H1 (cell line): Measurements from ENCODE around the gene ZDHHC11B. TPM values are rescaled to one million over a fixed set of nuclear protein-coding genes. Genes with fewer than 3 reads are reported as not detected.

Experiments
- CTCF ChIA-PET: fragments of 300-600 bp; sonication (Branson Sonifier 250); formaldehyde crosslinking; loops from one replicate; lab custom pipeline; 2021; ENCODE audit not compliant: partially characterized antibody; lab: Charles Lee
- POLR2A ChIA-PET: fragments of 300-600 bp; sonication (Branson Sonifier 250); formaldehyde crosslinking; loops from one replicate; lab custom pipeline; 2021; ENCODE audit warnings: inconsistent platforms; ENCODE audit not compliant: partially characterized antibody; lab: Charles Lee
- DNase-seq, 2 experiments: peaks; one replicate each; pipeline versions ENCODE4 v3.0.0 to v3.0.0-alpha.2; 2010 to 2022; ENCODE audit warnings: low spot score in 2 of 2, low read depth in 1 of 2, mixed read lengths in 1 of 2
- FAIRE-seq: peaks from 2 replicates; lab custom pipeline; 2011; peaks lifted over from hg19 to GRCh38; lab: Jason Lieb, UNC
- H2AFZ ChIP-seq: 2 replicates; pipeline ENCODE4 v1.8.1; 2012; ENCODE audit warnings: low read length, inconsistent platforms
- H2AK5ac ChIP-seq: 2 replicates; pipeline ENCODE4 v1.6.1; 2013; ENCODE audit warnings: low read depth, low read length
- H2BK120ac ChIP-seq: replicated peaks from 2 replicates; pipeline ENCODE3; 2013; ENCODE audit warnings: low read depth, low read length, inconsistent platforms
- H2BK12ac ChIP-seq: 2 replicates; pipeline ENCODE4 v1.6.1; 2013; ENCODE audit warnings: low read depth, low read length
- H2BK15ac ChIP-seq: 2 replicates; pipeline ENCODE4 v1.6.1; 2013; ENCODE audit warnings: low read length
- H2BK20ac ChIP-seq: 2 replicates; pipeline ENCODE4 v1.6.1; 2013; ENCODE audit warnings: low read length
- H2BK5ac ChIP-seq: 2 replicates; pipeline ENCODE4 v1.6.1; 2013; ENCODE audit warnings: low read depth, low read length
- H3K14ac ChIP-seq: 2 replicates; pipeline ENCODE4 v1.6.1; 2013; ENCODE audit warnings: inconsistent platforms; ENCODE audit not compliant: insufficient read length
- H3K18ac ChIP-seq: 2 replicates; pipeline ENCODE4 v1.6.1; 2013; ENCODE audit warnings: low read length; ENCODE audit errors: extremely low read depth
- H3K23ac ChIP-seq: 2 replicates; pipeline ENCODE4 v1.6.1; 2013; ENCODE audit warnings: inconsistent platforms; ENCODE audit not compliant: insufficient read length
- H3K23me2 ChIP-seq: 2 replicates; pipeline ENCODE4 v1.6.1; 2013; ENCODE audit warnings: low read depth, low read length
- H3K27ac ChIP-seq: 2 replicates; pipeline ENCODE4 v1.6.1; 2011; ENCODE audit warnings: low read depth, low read length, inconsistent platforms
- H3K27me3 ChIP-seq, 4 experiments: replicated peaks in 1 of 4; 1 replicate in 1 of 4; 2 replicates in 3 of 4; pipeline versions ENCODE4 v1.6.1 to v1.8.1; 2011 to 2013; ENCODE audit warnings: low read length in 3 of 4, mild to moderate bottlenecking in 3 of 4, inconsistent platforms in 2 of 4, mixed read lengths in 2 of 4, moderate library complexity in 1 of 4; ENCODE audit not compliant: control insufficient read depth in 3 of 4, insufficient read depth in 3 of 4; ENCODE audit errors: extremely low read depth in 1 of 4
- H3K36me3 ChIP-seq, 4 experiments: 2 replicates each; pipeline versions ENCODE4 v1.6.1 to v1.8.1; 2011 to 2013; ENCODE audit warnings: mild to moderate bottlenecking in 4 of 4, low read length in 3 of 4, moderate library complexity in 2 of 4, control low read depth in 1 of 4, inconsistent platforms in 1 of 4; ENCODE audit not compliant: insufficient read depth in 4 of 4, control insufficient read depth in 2 of 4
- H3K4ac ChIP-seq: replicated peaks from 2 replicates; pipeline ENCODE3; 2013; ENCODE audit warnings: low read length, low read depth, mixed read lengths, inconsistent platforms; ENCODE audit not compliant: insufficient read length
- H3K4me1 ChIP-seq, 4 experiments: replicated peaks in 1 of 4; 1 replicate in 1 of 4; 2 replicates in 3 of 4; pipeline versions ENCODE4 v1.6.1 to v1.8.1; 2011 to 2013; ENCODE audit warnings: low read length in 3 of 4, inconsistent platforms in 2 of 4, mixed read lengths in 1 of 4; ENCODE audit not compliant: insufficient read depth in 4 of 4, control insufficient read depth in 3 of 4
- H3K4me2 ChIP-seq, 2 experiments: 2 replicates each; pipeline versions ENCODE4 v1.6.1 to v1.8.1; 2011 to 2013; ENCODE audit warnings: low read depth in 2 of 2, low read length in 2 of 2, control low read depth in 1 of 2, inconsistent platforms in 1 of 2, mild to moderate bottlenecking in 1 of 2; ENCODE audit not compliant: insufficient read depth in 1 of 2
- H3K4me3 ChIP-seq, 4 experiments: fragments of 200-600, 300-600 bp in 1 of 4; sonication (generic), shearing (Covaris generic), sonication (Bioruptor Twin) in 1 of 4; 2 replicates each; pipeline versions ENCODE4 v1.5.1 to v1.8.1; 2011 to 2016; ENCODE audit warnings: low read length in 4 of 4, low read depth in 3 of 4, control low read depth in 2 of 4, inconsistent platforms in 2 of 4, mild to moderate bottlenecking in 2 of 4, mixed read lengths in 1 of 4, moderate library complexity in 1 of 4; ENCODE audit not compliant: insufficient read depth in 2 of 4; ENCODE audit errors: extremely low read depth in 1 of 4
- H3K56ac ChIP-seq: replicated peaks from 2 replicates; pipeline ENCODE3; 2013; ENCODE audit warnings: low read depth, mild to moderate bottlenecking, mixed read lengths, low read length, inconsistent platforms; ENCODE audit not compliant: insufficient read length
- H3K79me1 ChIP-seq: 2 replicates; pipeline ENCODE4 v1.6.1; 2013; ENCODE audit warnings: low read depth, low read length, control low read depth
- H3K79me2 ChIP-seq, 2 experiments: 2 replicates each; pipeline versions ENCODE4 v1.6.1 to v1.8.1; 2012 to 2013; ENCODE audit warnings: low read length in 2 of 2, mild to moderate bottlenecking in 2 of 2, inconsistent platforms in 1 of 2; ENCODE audit not compliant: insufficient read depth in 2 of 2, control insufficient read depth in 1 of 2
- H3K9ac ChIP-seq, 4 experiments: replicated peaks in 1 of 4; 1 replicate in 1 of 4; 2 replicates in 3 of 4; pipeline versions ENCODE4 v1.6.1 to v1.8.1; 2011 to 2013; ENCODE audit warnings: low read depth in 3 of 4, low read length in 3 of 4, control low read depth in 2 of 4, mild to moderate bottlenecking in 2 of 4, moderate library complexity in 2 of 4, inconsistent platforms in 1 of 4; ENCODE audit errors: extremely low read depth in 1 of 4
- H3K9me3 ChIP-seq, 2 experiments: 2 replicates each; pipeline versions ENCODE4 v1.6.1 to v1.8.1; 2012 to 2013; ENCODE audit warnings: mild to moderate bottlenecking in 2 of 2, moderate library complexity in 2 of 2, control low read depth in 1 of 2, inconsistent platforms in 1 of 2, low read depth in 1 of 2, low read length in 1 of 2, mixed read lengths in 1 of 2; ENCODE audit not compliant: insufficient read depth in 2 of 2
- H4K20me1 ChIP-seq, 2 experiments: replicated peaks in 1 of 2; 2 replicates each; pipeline versions ENCODE3 to v1.8.1; 2011 to 2013; ENCODE audit warnings: inconsistent platforms in 2 of 2, low read length in 2 of 2, mild to moderate bottlenecking in 1 of 2; ENCODE audit not compliant: insufficient read depth in 2 of 2, control insufficient read depth in 1 of 2
- H4K5ac ChIP-seq: 2 replicates; pipeline ENCODE4 v1.6.1; 2013; ENCODE audit warnings: low read length, low read depth, mixed read lengths, inconsistent platforms; ENCODE audit not compliant: insufficient read length
- H4K8ac ChIP-seq: 2 replicates; pipeline ENCODE4 v1.8.0; 2013; ENCODE audit warnings: mild to moderate bottlenecking, moderate library complexity, low read length, inconsistent platforms; ENCODE audit not compliant: insufficient read depth; ENCODE audit errors: extremely low read depth
- H4K91ac ChIP-seq: replicated peaks from 2 replicates; pipeline ENCODE3; 2013; ENCODE audit warnings: low read length, mixed read lengths, inconsistent platforms; ENCODE audit not compliant: insufficient read length
- ASH2L ChIP-seq: fragments of 200-600, 300-600 bp; sonication (generic); IDR thresholded peaks from one replicate; pipeline ENCODE4 v1.7.1; 2017; ENCODE audit warnings: low read length
- CBX8 ChIP-seq: fragments of 300-800, 300-1000 bp; sonication (generic); IDR thresholded peaks from 2 replicates; pipeline ENCODE4 v1.7.1; 2016; ENCODE audit warnings: low read depth, low read length, borderline replicate concordance
- CTBP2 ChIP-seq: IDR thresholded peaks from 2 replicates; pipeline ENCODE4 v1.7.0; 2011; ENCODE audit warnings: borderline replicate concordance, mild to moderate bottlenecking, moderate library complexity, mixed read lengths, low read length; ENCODE audit not compliant: insufficient read depth, insufficient read length
- EGR1 ChIP-seq: IDR thresholded peaks from 2 replicates; pipeline ENCODE4 v1.6.1; 2011; ENCODE audit warnings: low read depth, low read length, borderline replicate concordance
- JUND ChIP-seq: IDR thresholded peaks from 2 replicates; pipeline ENCODE4 v1.6.1; 2011; ENCODE audit warnings: mild to moderate bottlenecking, improper control_type of control experiment, low read length
- POLR2AphosphoS5 ChIP-seq: IDR thresholded peaks from 2 replicates; pipeline ENCODE4 v1.6.1; 2011; ENCODE audit warnings: low read depth, low read length
- RAD21 ChIP-seq, 2 experiments: IDR thresholded peaks in 1 of 2; conservative IDR thresholded peaks in 1 of 2; 2 replicates each; pipeline ENCODE4 v1.6.1; 2011; ENCODE audit warnings: low read depth in 2 of 2, low read length in 2 of 2, improper control_type of control experiment in 1 of 2, inconsistent platforms in 1 of 2, mild to moderate bottlenecking in 1 of 2, moderate library complexity in 1 of 2
- RFX5 ChIP-seq: IDR thresholded peaks from 2 replicates; pipeline ENCODE4 v1.6.1; 2011; ENCODE audit warnings: low read depth, low read length, improper control_type of control experiment, borderline replicate concordance
- SIN3A ChIP-seq, 2 experiments: IDR thresholded peaks in 1 of 2; conservative IDR thresholded peaks in 1 of 2; 2 replicates each; pipeline ENCODE4 v1.6.1; 2011 to 2012; ENCODE audit warnings: low read length in 2 of 2, improper control_type of control experiment in 1 of 2, low read depth in 1 of 2, mild to moderate bottlenecking in 1 of 2
- SIRT6 ChIP-seq: IDR thresholded peaks from one replicate; pipeline ENCODE4 v1.7.1; 2012; ENCODE audit warnings: low read length, inconsistent platforms
- SP1 ChIP-seq: IDR thresholded peaks from 2 replicates; pipeline ENCODE4 v1.6.1; 2011; ENCODE audit warnings: low read depth, low read length
- SP2 ChIP-seq: IDR thresholded peaks from 2 replicates; pipeline ENCODE4 v1.6.1; 2012; ENCODE audit warnings: mild to moderate bottlenecking, low read length, inconsistent platforms
- SP4 ChIP-seq: IDR thresholded peaks from 2 replicates; pipeline ENCODE4 v1.6.1; 2012; ENCODE audit warnings: low read length, inconsistent platforms
- TAF7 ChIP-seq: optimal IDR thresholded peaks from 2 replicates; pipeline ENCODE3; 2011; ENCODE audit warnings: low read depth, mild to moderate bottlenecking, inconsistent platforms, low read length, moderate library complexity, borderline replicate concordance
- YY1 ChIP-seq: IDR thresholded peaks from 2 replicates; pipeline ENCODE4 v1.6.1; 2011; ENCODE audit warnings: low read depth, mild to moderate bottlenecking, low read length
- WGBS, 2 experiments: shearing (Covaris generic) in 1 of 2; methylation state at CpG; one replicate each; pipeline versions ENCODE4 v1.1.6 to v1.1.7; 2013 to 2015; ENCODE audit warnings: low lambda C conversion rate in 2 of 2, mixed read lengths in 2 of 2, inconsistent platforms in 1 of 2, low coverage in 1 of 2, missing lambda C conversion rate in 1 of 2; ENCODE audit not compliant: insufficient replicate concordance in 2 of 2, insufficient coverage in 1 of 2, insufficient read length in 1 of 2; ENCODE audit errors: extremely low coverage in 1 of 2, missing lambda C conversion rate in 1 of 2; 5-methylcytosine and 5-hydroxymethylcytosine counted together
- polyA plus RNA-seq, 7 experiments: library from polyadenylated mRNA; depleted of rRNA in 3 of 7; stranded (reverse) in 5 of 7; unstranded in 2 of 7; fragments of >200 nt in 5 of 7; fragments of 200-250 nt in 2 of 7; gene quantifications; 1 replicate in 5 of 7; 2 replicates in 1 of 7; 4 replicates in 1 of 7; pipeline versions ENCODE4 v1.2.1 to v1.2.3, GENCODE V29; 2011 to 2013; ENCODE audit warnings: missing spikeins in 2 of 7, mixed read lengths in 2 of 7
- total RNA-seq: library from RNA; stranded (reverse); fragmentation: NEBNext Ultra II Directional; extraction: Animal tissue kit (Norgen Biotek cat#: 25700); gene quantifications from 2 replicates; pipeline ENCODE4 v1.2.1, GENCODE V29; 2021

ZDHHC11B gene
- total and polyA plus RNA-seq, 2 of the 8 experiments (the other 6 are each of a cell fraction or from before 2014, with no cell fraction given), result 0.29 to 2.5 TPM

GRCh38 chr5:676699-677076, 107.8 kb downstream of the ZDHHC11B start:
- no peak overlapping the region for H2AFZ ChIP-seq
- H3K27ac ChIP-seq, result no peak overlapping the region
- CTCF ChIA-PET, result interaction anchor here (1.4 kb wide), 1 partner anchor 100 kb away, joined by 3 read pairs; no protein-coding TSS in a partner anchor
- POLR2A ChIA-PET, result interaction anchor here (1.1 kb wide), 1 partner anchor 10 kb away, joined by 6 read pairs; no protein-coding TSS in a partner anchor
- H3K79me1 ChIP-seq, result no peaks in the 10 kb centered on the region
- H4K8ac ChIP-seq, result no peak overlapping the region; the same call in 1 of the 2 replicates
- H2BK5ac ChIP-seq, result no peak overlapping the region
- H3K56ac ChIP-seq, result no peak overlapping the region
- H3K4me3 ChIP-seq, result no peak overlapping the region
- DNase-seq (no peak), FAIRE-seq (no peak)
- H2BK120ac ChIP-seq, result no peak overlapping the region
- peaks cover 0 to 12% (median 10%) of the 10 kb centered on the region in 4 experiments; a peak in 5 of 7 replicates for H3K4me1 ChIP-seq
- no peak overlapping the region for H3K23ac ChIP-seq
- 89% methylated on average over 28 of the region's 48 CpGs; no CpG with 5 or more reads in 1 of the 2 experiments for WGBS, 2 experiments
- 0 out of 2 replicates have a peak overlapping the region, but pooled peaks have one; percentile 27 for H2BK12ac ChIP-seq
- no peak overlapping the region for H4K5ac ChIP-seq
- no peak overlapping the region for H3K14ac ChIP-seq
- H3K27me3 ChIP-seq, result peaks cover 0 to 14% (median 6%) of the 10 kb centered on the region in 4 experiments; a peak in 3 of 7 replicates
- H3K23me2 ChIP-seq, result no peaks in the 10 kb centered on the region
- peak overlapping the region; percentile 85 for H3K4ac ChIP-seq
- H2AK5ac ChIP-seq, result peak overlapping the region; percentile 82; the same call in 1 of the 2 replicates
- no peak overlapping the region for H3K9ac ChIP-seq
- H3K9me3 ChIP-seq, result no peaks in the 10 kb centered on the region
- peaks cover 6 to 13% of the 10 kb centered on the region in 2 experiments for H4K20me1 ChIP-seq
- H3K18ac ChIP-seq, result no peak overlapping the region
- H2BK15ac ChIP-seq, result no peak overlapping the region
- peak overlapping the region; percentile 74 for H4K91ac ChIP-seq
- H3K79me2 ChIP-seq, result no peaks in the 10 kb centered on the region
- H3K36me3 ChIP-seq, result no peaks in the 10 kb centered on the region
- no peak overlapping the region for H2BK20ac ChIP-seq
- H3K4me2 ChIP-seq, result no peak overlapping the region
- TF ChIP-seq SIRT6 (no peak), EGR1 (no peak), RFX5 (no peak), CBX8 (no peak), JUND (no peak), SP4 (no peak), ASH2L (no peak), TAF7 (no peak), POLR2AphosphoS5 (no peak), YY1 (no peak), SP2 (no peak), SP1 (no peak), RAD21 (IDR thresholded peaks at IDR 0.05 in 1 of 2, conservative IDR thresholded peaks at IDR 0.05 in 1 of 2; ENCODE audit: low read depth in 2 of 2, low read length in 2 of 2) (no peak), SIN3A (conservative IDR thresholded peaks at IDR 0.05 in 1 of 2, IDR thresholded peaks at IDR 0.05 in 1 of 2; ENCODE audit: low read depth in 1 of 2, low read length in 2 of 2) (no peak), CTBP2 (no peak)
